ENCODE data around the gene CCNF. TPM values are rescaled to one million over a fixed set of nuclear protein-coding genes. Genes with fewer than 3 reads are reported as not detected.
A peak's percentile ranks its signal among the peaks of the same experiment; 100 is the strongest.

Gene CCNF
- total RNA-seq, 1 donor from 2014 or later, result 41.6 TPM

DNA sequence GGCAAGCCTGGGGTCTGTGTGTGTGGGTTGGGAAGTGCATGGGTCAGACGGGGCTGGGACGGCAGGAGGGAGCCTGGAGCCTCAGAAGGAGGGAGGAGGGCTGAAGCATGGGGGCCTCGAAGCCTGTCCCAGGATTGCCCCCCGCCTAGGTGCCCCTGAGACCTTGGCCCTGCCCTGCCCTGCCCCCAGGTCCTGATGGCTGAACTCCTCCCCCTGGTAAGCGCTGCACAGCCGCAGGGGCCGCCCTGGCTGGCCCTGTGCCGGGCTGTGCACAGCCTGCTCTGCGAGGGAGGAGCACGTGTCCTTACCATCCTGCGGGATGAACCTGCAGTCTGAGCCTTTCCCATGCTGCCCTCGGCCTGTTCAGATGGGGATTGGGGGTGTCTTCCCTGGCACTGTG, 35.1 kb downstream of the CCNF start:
- H2AFZ ChIP-seq (replicated peaks), result no peak overlapping the region
- Mint-ChIP-seq H3K27ac (no peak overlapping the region), H3K27me3 (ENCODE audit: insufficient read depth, low read depth) (peaks cover 7% of the 10 kb centered on the region), H3K4me1 (peaks cover 8% of the 10 kb centered on the region), H3K9me3 (peaks cover 2% of the 10 kb centered on the region), H3K4me3 (no peak overlapping the region), H3K36me3 (peaks cover 3% of the 10 kb centered on the region)
- H3K9ac ChIP-seq, result no peak overlapping the region
- H3K4me3 ChIP-seq, result no peak overlapping the region
- peaks cover 22% of the 10 kb centered on the region for H3K4me1 ChIP-seq
- H4K20me1 ChIP-seq (ENCODE audit: low read depth), result peaks cover 22% of the 10 kb centered on the region
- TF ChIP-seq EZH2phosphoT487 (IDR thresholded peaks at IDR 0.05) (no peak), EZH2 (IDR thresholded peaks at IDR 0.05) (no peak)
- TF ChIP-seq, protein P1, sequence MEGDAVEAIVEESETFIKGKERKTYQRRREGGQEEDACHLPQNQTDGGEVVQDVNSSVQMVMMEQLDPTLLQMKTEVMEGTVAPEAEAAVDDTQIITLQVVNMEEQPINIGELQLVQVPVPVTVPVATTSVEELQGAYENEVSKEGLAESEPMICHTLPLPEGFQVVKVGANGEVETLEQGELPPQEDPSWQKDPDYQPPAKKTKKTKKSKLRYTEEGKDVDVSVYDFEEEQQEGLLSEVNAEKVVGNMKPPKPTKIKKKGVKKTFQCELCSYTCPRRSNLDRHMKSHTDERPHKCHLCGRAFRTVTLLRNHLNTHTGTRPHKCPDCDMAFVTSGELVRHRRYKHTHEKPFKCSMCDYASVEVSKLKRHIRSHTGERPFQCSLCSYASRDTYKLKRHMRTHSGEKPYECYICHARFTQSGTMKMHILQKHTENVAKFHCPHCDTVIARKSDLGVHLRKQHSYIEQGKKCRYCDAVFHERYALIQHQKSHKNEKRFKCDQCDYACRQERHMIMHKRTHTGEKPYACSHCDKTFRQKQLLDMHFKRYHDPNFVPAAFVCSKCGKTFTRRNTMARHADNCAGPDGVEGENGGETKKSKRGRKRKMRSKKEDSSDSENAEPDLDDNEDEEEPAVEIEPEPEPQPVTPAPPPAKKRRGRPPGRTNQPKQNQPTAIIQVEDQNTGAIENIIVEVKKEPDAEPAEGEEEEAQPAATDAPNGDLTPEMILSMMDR (IDR thresholded peaks at IDR 0.05), result no peak
- no peak overlapping the region for H3K4me2 ChIP-seq
- H3K79me2 ChIP-seq (ENCODE audit: low read depth), result peaks cover 15% of the 10 kb centered on the region
- no peak overlapping the region for H3K27ac ChIP-seq
- no peak for DNase-seq (ENCODE audit: low spot score)
- H3K9me3 ChIP-seq (ENCODE audit: low read depth), result no peaks in the 10 kb centered on the region
- no peaks in the 10 kb centered on the region for H3K36me3 ChIP-seq
- H3F3A ChIP-seq (ENCODE audit: low read depth), result peaks cover 53% of the 10 kb centered on the region
- H3K27me3 ChIP-seq, result no peaks in the 10 kb centered on the region

DNA sequence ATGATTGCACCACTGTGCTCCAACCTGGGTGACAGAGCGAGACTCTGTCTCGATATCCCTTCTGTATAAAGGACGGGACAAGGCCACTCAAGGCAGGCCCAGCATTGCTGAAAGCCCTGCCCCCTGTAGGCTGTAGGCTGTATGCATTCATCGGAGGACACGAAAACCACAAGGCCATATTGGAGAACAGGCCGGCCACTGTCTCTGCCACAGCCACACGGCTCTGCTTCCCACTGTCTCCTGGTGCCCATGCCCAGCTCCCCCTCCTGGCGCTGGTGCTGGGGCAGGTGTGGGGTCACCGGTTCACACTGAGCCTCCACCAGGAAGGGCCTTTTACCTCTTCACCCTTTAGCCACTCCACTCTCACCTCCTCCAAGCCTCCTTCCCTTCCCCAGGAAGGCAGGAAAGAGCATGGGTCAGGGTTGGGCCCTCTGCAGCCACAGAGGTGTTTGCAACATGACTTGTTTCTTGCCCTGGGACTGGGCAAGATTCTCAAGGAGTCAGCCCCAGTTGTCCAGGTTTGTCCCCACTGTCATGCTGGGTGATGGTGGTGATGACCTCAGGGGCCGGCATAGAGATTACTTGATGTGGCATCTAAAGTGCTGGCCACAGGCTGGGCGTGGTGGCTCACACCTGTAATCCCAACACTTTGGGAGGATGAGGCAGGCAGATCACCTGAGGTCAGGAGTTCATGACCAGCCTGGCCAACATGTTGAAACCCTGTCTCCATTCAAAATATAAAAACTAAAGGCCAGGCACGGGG, 36.6 kb downstream of the CCNF start:
- Histone ChIP-seq H3K4me2 (no peak overlapping the region), H3K4me3 (no peak overlapping the region), H3K4me1 (peaks cover 30% of the 10 kb centered on the region), H3K9me3 (ENCODE audit: low read depth) (no peaks in the 10 kb centered on the region), H3K27me3 (peaks cover 2% of the 10 kb centered on the region), H3K79me2 (ENCODE audit: low read depth) (peaks cover 9% of the 10 kb centered on the region), H3K9ac (no peak overlapping the region), H4K20me1 (ENCODE audit: low read depth) (peaks cover 15% of the 10 kb centered on the region), H3K27ac (no peak overlapping the region), H3F3A (ENCODE audit: low read depth) (peaks cover 53% of the 10 kb centered on the region), H2AFZ (replicated peaks) (no peak overlapping the region), H3K36me3 (no peaks in the 10 kb centered on the region)
- H3K27me3 Mint-ChIP-seq (ENCODE audit: insufficient read depth, low read depth), result peaks cover 19% of the 10 kb centered on the region
- DNase-seq (ENCODE audit: low spot score), result peak; percentile 57
- peaks cover 3% of the 10 kb centered on the region for H3K36me3 Mint-ChIP-seq
- no peak overlapping the region for H3K27ac Mint-ChIP-seq
- TF ChIP-seq EZH2phosphoT487 (IDR thresholded peaks at IDR 0.05), result no peak
- TF ChIP-seq, protein P1 (IDR thresholded peaks at IDR 0.05), result peak; percentile 46
- H3K4me3 Mint-ChIP-seq, result peak overlapping the region; percentile 27
- peaks cover 16% of the 10 kb centered on the region for H3K4me1 Mint-ChIP-seq
- H3K9me3 Mint-ChIP-seq, result no peaks in the 10 kb centered on the region

DNA sequence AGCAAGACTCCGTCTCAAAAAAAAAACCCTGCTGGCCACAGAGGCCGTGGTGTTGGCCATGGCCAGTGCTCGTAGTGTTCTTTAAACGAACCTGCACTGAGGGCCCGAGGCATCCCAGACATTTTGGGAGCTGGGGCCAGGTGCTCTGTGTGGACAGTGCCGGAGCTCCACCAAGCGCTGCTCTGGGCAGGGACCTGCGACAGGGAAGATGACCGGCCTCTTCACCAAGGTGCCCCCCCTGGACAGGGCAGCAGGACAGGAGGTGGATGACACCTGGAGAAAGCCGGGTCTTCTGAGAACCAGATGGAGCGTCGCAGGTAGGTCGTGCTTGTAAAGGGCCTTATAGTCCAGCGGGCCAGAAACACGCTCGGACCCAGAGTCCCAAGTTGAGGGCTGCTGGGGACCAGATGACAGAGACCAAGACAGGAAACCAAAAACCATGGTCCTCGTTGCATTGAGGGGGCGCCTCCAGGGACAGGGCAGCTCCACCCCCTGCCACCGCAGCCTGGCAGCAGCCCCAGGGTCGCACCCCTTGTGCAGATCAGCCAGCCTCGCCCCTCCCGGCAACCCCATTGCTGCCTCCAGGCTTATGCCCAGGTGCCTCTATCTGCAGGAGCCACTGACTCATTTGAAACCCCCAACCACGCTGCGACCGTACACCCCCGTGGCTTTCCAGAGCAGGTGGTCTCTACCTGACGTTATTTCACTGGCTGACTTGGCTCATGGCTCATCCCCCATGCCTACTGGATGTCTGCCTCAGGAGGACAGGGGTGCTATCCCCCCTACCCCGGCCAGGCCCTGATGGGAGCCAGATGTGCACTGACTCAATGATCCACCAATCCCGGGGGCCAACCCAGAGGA, 37.6 kb downstream of the CCNF start:
- Histone ChIP-seq H3K4me2 (peak overlapping the region; percentile 92), H3K27me3 (peaks cover 13% of the 10 kb centered on the region), H3F3A (ENCODE audit: low read depth) (peaks cover 59% of the 10 kb centered on the region), H2AFZ (replicated peaks) (no peak overlapping the region), H3K9me3 (ENCODE audit: low read depth) (no peaks in the 10 kb centered on the region), H4K20me1 (ENCODE audit: low read depth) (peaks cover 6% of the 10 kb centered on the region), H3K4me3 (peak overlapping the region; percentile 47), H3K36me3 (no peaks in the 10 kb centered on the region), H3K79me2 (ENCODE audit: low read depth) (no peaks in the 10 kb centered on the region), H3K27ac (no peak overlapping the region), H3K4me1 (peaks cover 38% of the 10 kb centered on the region), H3K9ac (no peak overlapping the region)
- no peak overlapping the region for H3K27ac Mint-ChIP-seq
- peaks cover 19% of the 10 kb centered on the region for H3K27me3 Mint-ChIP-seq (ENCODE audit: insufficient read depth, low read depth)
- peak overlapping the region; percentile 65 for H3K4me3 Mint-ChIP-seq
- H3K4me1 Mint-ChIP-seq, result peaks cover 16% of the 10 kb centered on the region
- H3K9me3 Mint-ChIP-seq, result no peaks in the 10 kb centered on the region
- no peak for DNase-seq (ENCODE audit: low spot score)
- TF ChIP-seq, protein P1 (IDR thresholded peaks at IDR 0.05), result no peak
- TF ChIP-seq EZH2phosphoT487 (IDR thresholded peaks at IDR 0.05) (no peak), EZH2 (IDR thresholded peaks at IDR 0.05) (no peak)
- H3K36me3 Mint-ChIP-seq, result peaks cover 3% of the 10 kb centered on the region
